HG03060 (cell line): Measurements from ENCODE around the gene HNMT.
"Not testable (repeated sequence)": the region's sequence is repeated elsewhere in the genome, so short reads cannot be mapped to it uniquely, and the experiment has no call there.

Experiments
- ATAC-seq: cut with Tn5 transposase; IDR thresholded peaks from one replicate; pipeline ENCODE4 v1.9.1; 2021; ENCODE audit warnings: low read depth, moderate number of reproducible peaks; ENCODE audit not compliant: unreplicated experiment

The HNMT gene

GRCh38 chr2:137964066-137964858 lies at the start of gene HNMT:
Gene HNMT (plus strand): TSS chr2:137964473. CDS start chr2:137964492, 19 bp downstream.
- no peak for ATAC-seq

GRCh38 chr2:137921105-137921880 lies 43.0 kb upstream of the HNMT start:
- ATAC-seq = no peak

GRCh38 chr2:137922171-137922570 lies 42.1 kb upstream of the HNMT start:
- not testable (repeated sequence) for ATAC-seq

GRCh38 chr2:137924019-137924418 lies 40.3 kb upstream of the HNMT start:
- no peak for ATAC-seq

- no peak for ATAC-seq
Measured at GRCh38 chr2:137925599-137925998, 38.7 kb upstream of the HNMT start.

- no peak for ATAC-seq
Measured at GRCh38 chr2:137927846-137928245, 36.4 kb upstream of the HNMT start.

- no peak for ATAC-seq
Measured at GRCh38 chr2:137928547-137929518, 35.4 kb upstream of the HNMT start.

- ATAC-seq = no peak
Measured at GRCh38 chr2:137929519-137929916, 34.8 kb upstream of the HNMT start.

- ATAC-seq = no peak
Measured at GRCh38 chr2:137930146-137930545, 34.1 kb upstream of the HNMT start.

GRCh38 chr2:137935591-137935990 lies 28.7 kb upstream of the HNMT start:
- ATAC-seq = no peak

- ATAC-seq = no peak
Measured at GRCh38 chr2:137937246-137937645, 27.0 kb upstream of the HNMT start.

- no peak for ATAC-seq
Measured at GRCh38 chr2:137937778-137938177, 26.5 kb upstream of the HNMT start.

- ATAC-seq = no peak
Measured at GRCh38 chr2:137938204-137938603, 26.1 kb upstream of the HNMT start.

- no peak for ATAC-seq
Measured at GRCh38 chr2:137939026-137939425, 25.2 kb upstream of the HNMT start.

- no peak for ATAC-seq
Measured at GRCh38 chr2:137940154-137940553, 24.1 kb upstream of the HNMT start.

GRCh38 chr2:137942037-137942832 lies 22.0 kb upstream of the HNMT start:
- no peak for ATAC-seq

- ATAC-seq = no peak
Measured at GRCh38 chr2:137942833-137943677, 21.2 kb upstream of the HNMT start.

GRCh38 chr2:137943678-137944347 lies 20.5 kb upstream of the HNMT start:
- no peak for ATAC-seq
